ENCODE measurements around the gene RGS17.

The RGS17 gene, protein sequence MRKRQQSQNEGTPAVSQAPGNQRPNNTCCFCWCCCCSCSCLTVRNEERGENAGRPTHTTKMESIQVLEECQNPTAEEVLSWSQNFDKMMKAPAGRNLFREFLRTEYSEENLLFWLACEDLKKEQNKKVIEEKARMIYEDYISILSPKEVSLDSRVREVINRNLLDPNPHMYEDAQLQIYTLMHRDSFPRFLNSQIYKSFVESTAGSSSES

DNA sequence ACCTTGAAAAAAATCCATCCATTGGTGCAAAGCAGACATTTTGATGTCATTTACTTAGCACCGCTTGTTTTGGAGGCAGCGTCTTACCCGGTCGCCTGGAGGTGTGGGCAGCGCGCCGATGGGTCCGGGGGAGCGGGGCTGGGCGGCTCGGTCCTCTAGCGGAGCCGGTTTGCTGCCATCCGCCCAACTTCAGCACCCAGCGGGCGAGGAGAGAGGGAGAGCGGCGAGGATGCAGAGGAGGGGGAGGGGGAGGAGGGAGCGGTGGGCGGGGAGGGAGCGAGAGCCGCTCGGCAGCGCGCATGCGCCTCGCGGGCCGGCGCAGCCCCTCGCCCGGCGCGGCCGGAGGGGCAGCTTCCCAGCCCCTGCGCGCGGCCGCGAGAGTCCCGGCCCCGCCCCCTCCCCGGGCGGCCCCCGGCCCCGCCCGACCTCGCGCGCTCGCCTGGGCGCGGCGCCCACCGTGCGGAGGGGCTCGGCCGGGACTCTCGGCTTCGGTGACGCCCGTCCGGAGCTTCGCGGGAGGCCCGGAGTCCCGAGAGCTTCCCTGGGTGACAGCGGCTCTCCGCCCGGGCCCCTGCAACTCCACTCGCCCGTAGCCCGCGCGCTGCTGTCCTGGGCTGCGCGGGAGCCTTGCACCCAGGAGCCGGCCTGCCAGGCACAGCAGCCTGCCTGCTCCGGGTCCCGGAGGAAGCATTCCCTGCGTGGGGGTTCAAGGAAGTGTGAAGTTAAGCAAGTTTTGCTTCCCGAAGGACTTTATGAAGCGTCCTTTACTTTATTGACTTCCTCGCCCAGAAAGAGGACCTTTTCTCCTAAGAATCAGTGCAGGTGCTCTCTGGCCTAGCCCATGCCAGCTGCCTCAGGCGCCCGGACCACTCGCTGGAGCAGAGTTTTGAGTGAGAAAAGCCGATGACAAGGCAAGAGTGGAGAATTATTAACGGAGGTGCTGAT, at the start of gene RGS17:
Gene RGS17 (minus strand): TSS at position 246 of the 945 bp plus-strand sequence. CDS start 87,264 bp downstream, outside the sequence.
- Mint-ChIP-seq H3K27ac (no peak within 1 kb of the TSS), H3K27me3 (peaks cover 53% of the 10 kb centered on the region), H3K9me3 (no peaks in the 10 kb centered on the region), H3K36me3 (ENCODE audit: low read depth) (peaks cover 4% of the 10 kb centered on the region), H3K4me1 (ENCODE audit: low read depth) (peaks cover 12% of the 10 kb centered on the region), H3K4me3 (peak within 1 kb of the TSS; percentile 78)

GRCh38 chr6:153172815-153173214, 41.7 kb upstream of the RGS17 start:
- no peaks in the 10 kb centered on the region for H3K4me1 Mint-ChIP-seq (ENCODE audit: low read depth)
- H3K9me3 Mint-ChIP-seq, result no peaks in the 10 kb centered on the region
- no peaks in the 10 kb centered on the region for H3K27me3 Mint-ChIP-seq
- H3K27ac Mint-ChIP-seq, result no peak overlapping the region
- H3K36me3 Mint-ChIP-seq (ENCODE audit: low read depth), result no peaks in the 10 kb centered on the region
- H3K4me3 Mint-ChIP-seq, result no peak overlapping the region

DNA sequence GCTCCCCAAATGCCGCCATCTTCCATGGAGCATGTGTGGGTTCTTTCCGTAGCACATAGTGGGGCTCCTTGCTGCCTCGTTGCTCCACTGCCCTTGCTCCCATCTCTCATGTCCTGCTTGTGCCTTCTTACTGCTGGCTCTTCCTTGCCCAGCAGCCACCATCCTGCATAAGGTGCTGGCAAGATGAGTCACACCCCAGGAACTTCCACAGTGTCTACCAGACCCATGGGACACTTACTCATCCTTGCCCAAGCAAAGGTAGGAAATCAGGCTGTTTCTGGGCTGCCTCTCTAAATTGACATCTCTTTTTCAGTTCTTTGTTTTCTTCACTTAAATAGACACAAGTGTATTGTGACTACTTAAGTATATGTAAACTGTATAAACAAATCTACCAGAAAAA, 39.4 kb upstream of the RGS17 start:
- H3K4me1 Mint-ChIP-seq (ENCODE audit: low read depth), result no peaks in the 10 kb centered on the region
- H3K27me3 Mint-ChIP-seq, result no peaks in the 10 kb centered on the region
- no peaks in the 10 kb centered on the region for H3K9me3 Mint-ChIP-seq
- H3K4me3 Mint-ChIP-seq, result no peak overlapping the region
- H3K27ac Mint-ChIP-seq, result no peak overlapping the region
- H3K36me3 Mint-ChIP-seq (ENCODE audit: low read depth), result no peaks in the 10 kb centered on the region

- Mint-ChIP-seq H3K4me1 (ENCODE audit: low read depth) (no peaks in the 10 kb centered on the region), H3K4me3 (no peak overlapping the region), H3K27ac (no peak overlapping the region), H3K27me3 (no peaks in the 10 kb centered on the region), H3K36me3 (ENCODE audit: low read depth) (no peaks in the 10 kb centered on the region), H3K9me3 (no peaks in the 10 kb centered on the region)
These were observed 36.8 kb upstream of the RGS17 start for GRCh38 chr6:153167907-153168306.

- H3K9me3 Mint-ChIP-seq, result no peaks in the 10 kb centered on the region
- H3K27me3 Mint-ChIP-seq, result no peaks in the 10 kb centered on the region
- H3K27ac Mint-ChIP-seq, result no peak overlapping the region
- H3K4me1 Mint-ChIP-seq (ENCODE audit: low read depth), result no peaks in the 10 kb centered on the region
- no peaks in the 10 kb centered on the region for H3K36me3 Mint-ChIP-seq (ENCODE audit: low read depth)
- no peak overlapping the region for H3K4me3 Mint-ChIP-seq
These were observed 36.2 kb upstream of the RGS17 start for GRCh38 chr6:153167061-153167891.

DNA sequence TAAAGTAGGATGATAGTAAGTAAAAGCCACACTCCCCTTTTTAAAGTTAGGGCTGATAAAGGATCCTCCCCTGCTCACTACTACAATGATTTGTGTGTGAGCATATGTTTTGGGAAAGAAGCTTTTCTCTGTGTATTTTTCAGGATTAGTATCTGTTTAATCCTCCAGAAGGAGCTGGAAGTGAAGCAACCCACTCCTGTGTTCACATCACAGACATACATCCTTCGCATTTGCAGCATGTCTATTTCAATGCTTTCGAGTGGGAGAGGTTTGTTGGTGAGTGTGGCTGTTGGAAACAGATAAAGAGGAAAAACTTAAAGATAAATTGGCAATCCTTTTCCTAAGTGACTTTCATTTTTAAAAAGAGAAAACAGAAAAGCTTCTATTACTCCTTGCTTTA, 31.6 kb upstream of the RGS17 start:
- Mint-ChIP-seq H3K4me1 (ENCODE audit: low read depth) (no peaks in the 10 kb centered on the region), H3K9me3 (no peaks in the 10 kb centered on the region), H3K27me3 (peaks cover 1% of the 10 kb centered on the region), H3K27ac (no peak overlapping the region), H3K36me3 (ENCODE audit: low read depth) (no peaks in the 10 kb centered on the region), H3K4me3 (no peak overlapping the region)

- Mint-ChIP-seq H3K27me3 (peaks cover 6% of the 10 kb centered on the region), H3K36me3 (ENCODE audit: low read depth) (no peaks in the 10 kb centered on the region), H3K9me3 (no peaks in the 10 kb centered on the region), H3K4me1 (ENCODE audit: low read depth) (no peaks in the 10 kb centered on the region), H3K4me3 (no peak overlapping the region), H3K27ac (no peak overlapping the region)
These were observed 31.1 kb upstream of the RGS17 start for GRCh38 chr6:153162172-153162571.

DNA sequence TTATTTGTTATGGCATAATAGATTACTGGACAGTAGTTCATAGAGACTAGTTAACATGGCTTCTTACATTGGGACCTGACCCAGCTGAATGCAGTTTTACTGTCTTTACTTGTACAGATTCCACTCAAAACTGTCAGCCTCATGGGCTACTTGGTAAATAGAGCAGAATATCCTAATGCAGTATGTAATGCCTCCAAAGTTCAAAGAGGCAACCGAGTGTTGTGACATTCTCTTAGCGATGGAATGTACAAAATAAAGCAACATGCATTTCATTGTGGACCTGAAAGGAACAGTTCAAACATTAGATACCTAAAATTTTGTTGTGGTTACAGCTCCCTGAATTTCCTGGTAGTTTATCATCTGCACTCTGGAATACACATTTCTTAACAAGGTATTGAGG, 29.1 kb upstream of the RGS17 start:
- Mint-ChIP-seq H3K9me3 (no peaks in the 10 kb centered on the region), H3K4me3 (no peak overlapping the region)

GRCh38 chr6:153150752-153151440, 19.8 kb upstream of the RGS17 start:
- no peak overlapping the region for H3K4me3 Mint-ChIP-seq
- H3K27me3 Mint-ChIP-seq, result no peaks in the 10 kb centered on the region
- H3K9me3 Mint-ChIP-seq, result no peaks in the 10 kb centered on the region

More for the DNA sequence above, 29.1 kb upstream of the RGS17 start:
- Mint-ChIP-seq H3K27ac (no peak overlapping the region), H3K36me3 (ENCODE audit: low read depth) (no peaks in the 10 kb centered on the region), H3K4me1 (ENCODE audit: low read depth) (no peaks in the 10 kb centered on the region), H3K27me3 (peaks cover 6% of the 10 kb centered on the region)

DNA sequence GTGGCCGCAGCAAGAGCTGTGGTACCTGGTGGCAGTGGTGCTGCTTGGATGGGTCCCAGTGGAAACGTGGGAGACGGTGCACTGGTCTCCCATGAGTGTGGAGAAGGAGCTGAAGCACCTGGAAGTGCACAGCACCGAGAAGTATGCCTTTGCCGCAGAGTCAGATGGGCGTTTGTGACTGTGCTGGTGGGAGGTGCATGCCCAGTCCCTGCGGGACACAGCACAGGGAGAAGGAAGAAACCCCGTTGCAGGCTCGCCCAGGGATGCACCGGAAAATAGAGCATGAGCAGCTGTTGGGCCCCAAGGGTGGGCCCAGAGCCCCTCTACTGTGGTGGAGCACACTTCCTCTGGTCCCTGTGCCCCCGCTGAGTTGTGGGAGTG, 19.3 kb upstream of the RGS17 start:
- Mint-ChIP-seq H3K9me3 (no peaks in the 10 kb centered on the region), H3K27me3 (no peaks in the 10 kb centered on the region), H3K27ac (no peak overlapping the region), H3K4me3 (no peak overlapping the region), H3K36me3 (ENCODE audit: low read depth) (no peaks in the 10 kb centered on the region), H3K4me1 (ENCODE audit: low read depth) (no peaks in the 10 kb centered on the region)

More at GRCh38 chr6:153150752-153151440, 19.8 kb upstream of the RGS17 start:
- no peaks in the 10 kb centered on the region for H3K36me3 Mint-ChIP-seq (ENCODE audit: low read depth)
- no peak overlapping the region for H3K27ac Mint-ChIP-seq
- no peaks in the 10 kb centered on the region for H3K4me1 Mint-ChIP-seq (ENCODE audit: low read depth)

- Mint-ChIP-seq H3K4me3 (no peak overlapping the region), H3K27ac (no peak overlapping the region), H3K9me3 (no peaks in the 10 kb centered on the region)
These were observed 18.8 kb upstream of the RGS17 start for GRCh38 chr6:153149891-153150290.

GRCh38 chr6:153146413-153146812, 15.3 kb upstream of the RGS17 start:
- H3K27me3 Mint-ChIP-seq, result no peaks in the 10 kb centered on the region
- H3K27ac Mint-ChIP-seq, result no peak overlapping the region
- no peaks in the 10 kb centered on the region for H3K9me3 Mint-ChIP-seq
- H3K4me1 Mint-ChIP-seq (ENCODE audit: low read depth), result no peaks in the 10 kb centered on the region
- H3K36me3 Mint-ChIP-seq (ENCODE audit: low read depth), result no peaks in the 10 kb centered on the region
- no peak overlapping the region for H3K4me3 Mint-ChIP-seq

More at GRCh38 chr6:153149891-153150290, 18.8 kb upstream of the RGS17 start:
- Mint-ChIP-seq H3K27me3 (no peaks in the 10 kb centered on the region), H3K36me3 (ENCODE audit: low read depth) (no peaks in the 10 kb centered on the region), H3K4me1 (ENCODE audit: low read depth) (no peaks in the 10 kb centered on the region)

- Mint-ChIP-seq H3K36me3 (ENCODE audit: low read depth) (no peaks in the 10 kb centered on the region), H3K4me3 (no peak overlapping the region), H3K9me3 (no peaks in the 10 kb centered on the region)
These were observed 14.5 kb upstream of the RGS17 start for GRCh38 chr6:153145591-153145990.

DNA sequence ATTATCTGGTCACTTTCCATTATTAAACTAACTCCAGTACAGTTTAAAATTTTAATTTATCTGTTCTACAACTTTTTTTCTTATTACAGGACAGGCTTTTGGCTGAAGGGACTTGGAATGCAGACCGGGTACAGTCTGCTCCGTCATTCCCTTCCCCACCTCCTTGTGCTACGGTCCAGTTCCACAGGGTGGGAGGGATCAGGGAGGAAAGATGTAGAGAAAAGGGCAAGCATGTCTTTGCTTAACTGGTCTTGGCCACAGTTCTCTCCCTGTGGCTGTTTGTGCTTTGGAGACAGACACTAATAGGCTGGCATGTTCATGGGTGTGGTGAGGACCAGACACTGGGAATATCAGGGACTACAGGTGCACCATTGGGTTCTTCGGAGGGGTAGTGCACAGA, 12.1 kb upstream of the RGS17 start:
- Mint-ChIP-seq H3K4me3 (no peak overlapping the region), H3K9me3 (no peaks in the 10 kb centered on the region), H3K36me3 (ENCODE audit: low read depth) (no peaks in the 10 kb centered on the region), H3K4me1 (ENCODE audit: low read depth) (no peaks in the 10 kb centered on the region), H3K27ac (no peak overlapping the region), H3K27me3 (no peaks in the 10 kb centered on the region)

More at GRCh38 chr6:153145591-153145990, 14.5 kb upstream of the RGS17 start:
- no peaks in the 10 kb centered on the region for H3K27me3 Mint-ChIP-seq
- no peaks in the 10 kb centered on the region for H3K4me1 Mint-ChIP-seq (ENCODE audit: low read depth)
- H3K27ac Mint-ChIP-seq, result no peak overlapping the region
